ENCODE measurements around the gene METTL2A. TPM values are rescaled to one million over a fixed set of nuclear protein-coding genes. Genes with fewer than 3 reads are reported as not detected.

METTL2A gene
- 19.8 and 24.6 TPM in 2 replicates for total RNA-seq

DNA sequence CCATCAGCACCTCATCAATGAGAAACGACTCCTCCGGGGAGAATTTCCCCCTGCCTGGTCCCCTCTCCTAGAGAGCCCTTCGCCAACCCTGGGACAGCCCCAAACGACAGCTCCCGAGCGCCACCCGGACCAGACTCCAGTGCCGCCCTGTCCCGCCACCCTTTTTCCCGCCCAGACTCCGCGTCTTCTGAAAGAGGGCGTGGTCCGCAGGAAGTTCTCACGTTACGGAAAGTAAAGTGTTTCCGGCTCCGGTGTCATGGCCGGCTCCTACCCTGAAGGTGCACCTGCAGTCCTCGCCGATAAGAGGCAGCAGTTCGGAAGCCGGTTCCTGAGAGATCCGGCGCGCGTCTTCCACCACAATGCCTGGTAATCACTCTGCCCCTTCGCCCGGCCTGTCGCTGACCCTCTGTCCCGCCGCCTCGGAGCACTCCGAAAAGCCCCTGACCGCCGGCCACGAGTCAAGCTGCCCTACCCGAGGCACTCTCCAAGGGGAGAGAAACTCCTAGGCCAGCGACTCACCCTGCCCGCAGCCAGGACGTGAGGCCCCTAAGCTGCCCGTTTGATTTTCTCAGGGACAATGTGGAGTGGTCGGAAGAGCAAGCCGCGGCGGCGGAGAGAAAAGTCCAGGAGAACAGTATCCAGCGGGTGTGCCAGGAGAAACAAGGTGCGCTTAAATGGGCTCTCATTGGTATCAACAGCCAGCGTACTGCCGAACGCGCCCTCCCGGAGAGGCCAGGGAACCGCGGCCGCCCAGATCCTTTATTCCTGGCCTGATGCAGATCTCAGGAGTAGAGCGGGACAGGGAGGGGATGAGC, at the start of gene METTL2A:
Gene METTL2A, plus strand, starts transcription at position 251 of the 815 bp plus-strand sequence. Its CDS starts 6 bp downstream, at position 257.

DNA sequence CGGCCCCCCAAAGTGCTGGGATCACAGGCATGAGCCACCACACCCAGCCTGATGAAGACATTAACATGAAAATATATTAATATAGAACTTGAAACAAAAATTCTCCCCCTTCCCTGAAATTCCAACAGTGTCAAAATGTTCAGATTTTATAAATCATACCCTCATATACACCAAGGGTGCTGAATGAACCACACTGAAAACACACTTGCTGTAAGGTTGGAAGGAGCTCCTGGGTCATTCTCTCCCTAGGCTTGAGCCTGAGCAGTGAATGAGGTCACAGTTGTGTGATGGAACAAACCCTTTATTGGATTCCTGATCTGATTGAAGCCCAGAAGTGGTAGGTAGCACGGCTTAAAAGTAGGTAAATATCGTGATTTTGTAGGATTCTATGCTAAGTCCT, 43.4 kb upstream of the METTL2A start, which contains the start of gene EFCAB3:
Gene EFCAB3, plus strand, starts transcription at position 301 of the 400 bp plus-strand sequence. CDS start 2,427 bp downstream, outside the sequence.

DNA sequence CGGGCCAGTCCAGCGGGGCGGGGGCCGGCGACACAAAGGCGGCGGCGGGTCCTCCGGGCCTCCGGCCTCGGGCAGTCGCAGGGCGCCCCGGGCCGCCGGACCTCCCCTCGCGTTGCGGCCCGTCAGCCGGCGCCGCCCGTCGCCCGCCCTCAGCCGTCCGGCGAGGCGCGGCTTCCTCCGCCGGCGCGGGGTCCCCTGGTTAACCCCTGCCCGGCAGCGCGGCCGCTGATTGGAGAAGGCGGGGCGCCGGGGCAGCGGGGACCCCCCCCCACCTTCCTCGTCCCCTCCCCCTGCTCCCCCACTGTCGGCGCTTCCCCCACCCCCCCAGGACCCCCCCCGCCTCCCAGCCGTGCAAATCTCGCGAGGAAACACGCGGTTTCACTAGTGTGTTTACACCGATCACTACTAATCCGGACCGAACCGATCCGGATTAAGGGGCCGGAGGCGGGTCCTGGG, 54.8 kb downstream of the METTL2A start, which contains the start of gene TLK2:
Gene TLK2, plus strand, starts transcription at position 402 of the 456 bp plus-strand sequence. CDS start 2,301 bp downstream, outside the sequence.

Small RNAs within 50 kb of the gene (small RNA-seq; reads per million reads assigned to genes)
- not detected for gene RNU7-52P

Other genes with a start within 250 kb of the METTL2A start
- gene EFCAB3, start 43.3 kb upstream of the METTL2A start, total RNA-seq = not detected in 2 replicates
- gene TLK2, start 54.9 kb downstream of the METTL2A start, total RNA-seq = 27.2 and 37.5 TPM in 2 replicates
- gene MRC2, start 203.8 kb downstream of the METTL2A start, total RNA-seq = 129 and 164 TPM in 2 replicates

All from subcutaneous preadipocyte (primary cell).